Measurements from ENCODE around the gene RNF5. TPM values are rescaled to one million over a fixed set of nuclear protein-coding genes. Genes with fewer than 3 reads are reported as not detected.
"Not testable (repeated sequence)": the region's sequence is repeated elsewhere in the genome, so short reads cannot be mapped to it uniquely, and the experiment has no call there.

The RNF5 gene
- total RNA-seq = 72.6 and 88.0 TPM in 2 replicates

DNA sequence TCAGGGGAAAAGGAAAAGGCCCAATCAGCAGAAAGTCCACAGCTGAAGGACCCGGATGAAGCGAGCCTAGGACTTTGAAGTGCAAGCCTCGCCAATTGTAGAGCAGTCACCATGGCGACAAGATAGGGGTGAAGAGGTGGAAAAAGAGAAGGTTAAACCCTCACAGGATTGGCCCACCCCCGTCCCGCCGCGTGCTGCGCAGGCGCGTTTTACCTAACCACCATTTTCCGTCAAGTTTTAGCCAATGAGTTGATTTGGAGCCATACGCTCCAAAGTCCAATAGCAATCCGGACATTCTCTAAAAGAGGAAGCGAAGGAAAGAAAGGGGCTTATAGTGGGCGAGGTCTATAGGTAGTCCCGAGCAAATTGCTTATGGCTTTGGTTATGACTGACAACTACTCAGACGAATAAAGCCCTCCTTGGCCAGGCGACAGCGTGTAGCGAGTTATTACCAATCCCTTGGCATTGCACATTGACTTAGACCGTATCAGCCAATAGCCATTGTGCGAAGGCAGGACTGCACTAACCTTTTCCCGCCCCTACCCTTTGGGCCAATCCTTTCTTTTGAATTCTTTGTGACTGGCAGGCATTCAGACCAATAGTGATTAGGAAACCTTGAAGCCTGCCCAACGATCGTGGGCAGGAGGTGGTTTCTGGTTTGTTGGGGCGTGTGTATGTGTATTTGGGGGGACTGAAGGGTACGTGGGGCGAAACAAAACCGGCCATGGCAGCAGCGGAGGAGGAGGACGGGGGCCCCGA lies at the start of gene RNF5:
Gene RNF5, plus strand, starts transcription at position 618 of the 759 bp plus-strand sequence. Its CDS starts 107 bp downstream, at position 725.
- peak; percentile 100 for DNase-seq (ENCODE audit: extremely low read depth, low read depth, low spot score)

DNA sequence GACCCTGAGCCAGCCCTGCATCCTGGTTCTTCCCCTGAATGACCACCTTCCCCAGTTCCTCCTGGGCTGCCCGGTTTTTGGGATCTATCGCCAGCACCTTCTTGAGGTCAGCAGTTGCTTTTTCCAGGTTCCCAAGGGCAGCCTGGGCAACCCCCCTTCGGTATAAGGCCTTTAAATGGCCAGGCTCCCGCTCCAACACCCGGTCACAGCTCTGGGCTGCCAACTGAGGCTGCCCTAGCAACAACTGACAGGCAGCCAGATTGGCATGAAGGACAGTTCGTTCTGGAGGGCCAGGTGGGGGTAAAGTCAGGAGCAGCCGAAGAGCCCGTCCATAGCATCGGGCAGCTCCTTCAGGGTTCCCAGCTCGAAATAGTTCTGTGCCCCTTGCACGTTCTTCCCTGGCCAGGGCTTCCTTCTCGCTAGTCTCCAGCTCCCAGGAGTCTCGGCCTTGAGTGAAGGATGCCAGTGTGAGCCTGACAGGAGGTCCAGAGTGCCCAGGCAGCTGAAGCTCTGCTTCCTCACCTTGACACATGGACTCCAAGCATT lies 49.4 kb upstream of the RNF5 start:
- no peak for DNase-seq (ENCODE audit: extremely low read depth, low read depth, low spot score)

DNA sequence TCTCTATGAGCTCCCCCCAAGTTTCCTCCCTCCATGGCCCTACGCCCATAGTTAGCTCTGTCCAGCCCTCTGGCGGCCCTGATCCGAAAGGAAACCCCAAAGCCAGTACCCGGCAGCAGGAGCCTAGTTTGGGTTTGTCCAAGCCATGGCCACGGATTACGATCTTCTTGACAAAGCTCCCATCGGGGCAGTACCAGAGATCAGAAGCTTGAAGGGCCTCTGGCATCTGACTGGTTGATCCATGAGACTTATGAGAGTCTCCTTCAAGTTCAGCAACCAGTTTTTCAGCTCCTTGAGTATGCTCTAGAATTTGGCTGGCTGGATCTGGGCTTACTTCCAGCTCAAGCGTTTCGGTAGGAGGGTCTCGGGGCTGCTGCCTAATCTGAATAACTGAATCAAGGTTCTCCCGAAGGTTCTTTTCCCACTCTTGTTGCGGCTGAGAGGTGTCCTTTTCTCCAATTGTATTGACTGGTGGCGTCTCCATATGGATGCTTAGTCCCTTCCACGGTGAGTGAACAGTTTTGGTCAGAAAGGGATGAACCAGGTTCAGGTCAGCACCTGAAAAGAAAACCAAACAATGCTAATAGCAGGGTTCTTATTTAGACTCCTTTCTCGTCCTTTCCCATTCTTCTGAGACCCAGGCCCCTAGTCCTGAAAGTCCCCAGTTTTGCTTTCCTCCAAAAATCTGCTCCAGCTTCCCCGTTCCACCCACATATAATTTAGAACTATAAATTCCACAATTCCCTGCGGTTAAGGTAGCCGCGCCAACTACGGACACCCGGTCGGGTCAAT lies 48.7 kb upstream of the RNF5 start:
- no peak for DNase-seq (ENCODE audit: extremely low read depth, low read depth, low spot score)

DNA sequence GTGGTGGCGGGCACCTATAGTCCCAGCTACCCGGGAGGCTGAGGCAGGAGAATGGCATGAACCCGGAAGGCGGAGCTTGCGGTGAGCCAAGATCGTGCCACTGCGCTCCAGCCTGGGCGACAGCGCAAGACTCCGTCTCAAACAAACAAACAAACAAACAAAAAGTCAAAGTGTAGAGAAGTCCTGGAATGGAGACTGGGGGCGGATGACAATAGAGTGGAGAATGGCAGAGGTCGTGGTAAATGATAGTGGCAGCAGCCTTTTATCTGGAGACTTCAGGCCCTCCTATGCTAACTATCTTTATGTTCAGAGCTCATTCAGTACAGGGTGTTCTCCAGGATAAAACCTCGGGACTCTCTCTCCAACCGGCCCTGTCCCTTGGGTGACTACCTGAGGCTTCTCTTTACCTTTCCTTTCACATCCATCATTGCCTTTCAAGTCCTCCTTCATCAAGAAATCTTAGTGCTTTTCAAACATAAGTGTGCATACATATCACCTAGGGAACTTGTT lies 46.7 kb upstream of the RNF5 start:
- DNase-seq (ENCODE audit: extremely low read depth, low read depth, low spot score) = no peak

- DNase-seq (ENCODE audit: extremely low read depth, low read depth, low spot score) = no peak
Observed at GRCh38 chr6:32132110-32132509, 46.1 kb upstream of the RNF5 start.

- no peak for DNase-seq (ENCODE audit: extremely low read depth, low read depth, low spot score)
Observed at GRCh38 chr6:32133786-32134185, 44.4 kb upstream of the RNF5 start.

DNA sequence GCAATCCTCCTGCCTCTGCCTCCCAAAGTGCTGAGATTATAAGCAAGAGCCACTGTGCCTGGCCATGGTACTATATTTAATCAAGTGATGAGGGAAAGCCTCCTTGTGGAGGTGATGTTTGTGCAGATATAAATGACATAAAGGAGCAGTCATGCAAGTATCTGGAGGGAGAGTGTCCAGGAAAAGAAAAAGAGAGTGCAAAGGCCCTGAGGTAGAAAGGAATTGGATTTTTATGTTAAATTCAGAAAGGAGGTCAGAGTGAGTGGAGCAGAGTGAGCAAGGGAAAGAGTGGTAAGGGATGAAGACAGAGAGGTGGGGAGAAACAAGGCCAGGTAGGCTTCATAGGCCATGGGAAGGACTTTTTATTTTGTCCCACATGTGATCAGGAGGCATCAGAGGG lies 40.8 kb upstream of the RNF5 start:
- DNase-seq (ENCODE audit: extremely low read depth, low read depth, low spot score) = no peak

DNA sequence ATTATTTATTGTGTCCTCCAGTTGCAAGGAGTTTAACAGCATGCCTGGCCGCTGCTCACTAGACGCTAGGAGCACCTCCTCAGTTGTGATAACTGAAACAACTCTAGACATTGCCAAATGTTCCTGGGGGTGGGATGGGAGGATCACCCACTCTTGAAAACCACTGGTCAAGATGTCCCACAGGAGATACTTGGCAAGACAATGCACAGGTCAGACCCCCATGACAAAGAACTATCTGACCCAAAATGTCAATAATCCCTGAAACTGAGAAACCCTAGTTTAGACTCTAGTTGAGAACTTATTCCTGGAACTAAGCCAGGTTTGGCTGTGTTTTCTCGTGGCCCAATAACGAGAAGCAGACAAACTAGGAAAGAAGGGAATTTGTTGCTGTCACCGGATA lies 38.6 kb upstream of the RNF5 start:
- no peak for DNase-seq (ENCODE audit: extremely low read depth, low read depth, low spot score)

- no peak for DNase-seq (ENCODE audit: extremely low read depth, low read depth, low spot score)
Observed at GRCh38 chr6:32140420-32141046, 37.7 kb upstream of the RNF5 start.

DNA sequence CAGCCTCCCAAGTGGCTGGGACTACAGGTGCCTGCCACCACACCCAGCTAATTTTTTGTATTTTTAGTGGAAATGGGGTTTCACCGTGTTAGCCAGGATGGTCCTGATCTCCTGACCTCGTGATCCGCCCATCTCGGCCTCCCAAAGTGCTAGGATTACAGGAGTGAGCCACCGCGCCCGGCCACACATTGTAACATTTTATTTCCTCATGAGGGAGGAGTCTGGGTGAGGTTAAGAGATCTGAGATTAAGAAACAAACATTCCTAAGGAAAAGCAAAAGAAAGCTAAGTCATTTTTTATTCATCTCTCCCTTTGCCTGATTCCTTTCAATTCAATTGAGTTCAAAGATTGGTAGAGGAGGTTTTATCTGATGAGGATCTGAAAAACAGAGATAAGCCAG lies 34.0 kb upstream of the RNF5 start:
- DNase-seq (ENCODE audit: extremely low read depth, low read depth, low spot score) = not testable (repeated sequence)

- DNase-seq (ENCODE audit: extremely low read depth, low read depth, low spot score) = no peak
Observed at GRCh38 chr6:32146287-32146686, 31.9 kb upstream of the RNF5 start.

- no peak for DNase-seq (ENCODE audit: extremely low read depth, low read depth, low spot score)
Observed at GRCh38 chr6:32146687-32147086, 31.5 kb upstream of the RNF5 start.

DNA sequence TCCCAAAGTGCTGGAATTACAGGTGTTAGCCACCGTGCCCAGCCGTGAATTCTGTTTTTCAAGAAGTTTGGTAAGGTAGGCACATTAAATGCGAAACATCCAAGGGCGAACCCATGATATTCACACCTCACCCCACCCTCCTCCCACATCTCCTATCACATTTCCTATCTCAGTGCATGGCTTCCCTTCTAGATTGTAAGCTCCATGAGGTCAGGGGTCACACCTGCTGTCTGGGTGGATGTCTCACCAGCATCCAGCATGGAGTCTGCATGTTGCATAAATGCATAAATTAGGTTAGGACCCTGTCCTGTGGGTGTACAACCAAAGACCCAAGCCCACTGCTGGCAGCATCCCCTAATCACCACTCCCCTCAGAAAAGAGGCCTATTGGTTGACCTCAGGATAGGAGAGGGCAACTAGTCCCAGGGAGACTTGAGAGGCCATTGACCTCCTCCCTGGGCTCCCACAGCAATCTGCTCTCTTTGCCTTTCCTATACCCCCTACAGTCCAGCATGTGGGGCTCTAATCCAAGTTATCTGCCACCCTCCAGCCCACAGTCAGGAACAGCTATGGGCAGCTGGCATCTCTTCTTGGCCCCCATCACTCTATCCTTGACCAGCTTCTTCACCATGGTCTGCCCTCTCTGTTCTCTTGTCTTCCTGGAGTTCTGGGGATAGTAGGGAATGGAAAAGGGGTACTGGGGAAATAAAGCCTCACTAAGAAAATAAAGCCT lies 30.6 kb upstream of the RNF5 start:
- DNase-seq (ENCODE audit: extremely low read depth, low read depth, low spot score) = no peak

DNA sequence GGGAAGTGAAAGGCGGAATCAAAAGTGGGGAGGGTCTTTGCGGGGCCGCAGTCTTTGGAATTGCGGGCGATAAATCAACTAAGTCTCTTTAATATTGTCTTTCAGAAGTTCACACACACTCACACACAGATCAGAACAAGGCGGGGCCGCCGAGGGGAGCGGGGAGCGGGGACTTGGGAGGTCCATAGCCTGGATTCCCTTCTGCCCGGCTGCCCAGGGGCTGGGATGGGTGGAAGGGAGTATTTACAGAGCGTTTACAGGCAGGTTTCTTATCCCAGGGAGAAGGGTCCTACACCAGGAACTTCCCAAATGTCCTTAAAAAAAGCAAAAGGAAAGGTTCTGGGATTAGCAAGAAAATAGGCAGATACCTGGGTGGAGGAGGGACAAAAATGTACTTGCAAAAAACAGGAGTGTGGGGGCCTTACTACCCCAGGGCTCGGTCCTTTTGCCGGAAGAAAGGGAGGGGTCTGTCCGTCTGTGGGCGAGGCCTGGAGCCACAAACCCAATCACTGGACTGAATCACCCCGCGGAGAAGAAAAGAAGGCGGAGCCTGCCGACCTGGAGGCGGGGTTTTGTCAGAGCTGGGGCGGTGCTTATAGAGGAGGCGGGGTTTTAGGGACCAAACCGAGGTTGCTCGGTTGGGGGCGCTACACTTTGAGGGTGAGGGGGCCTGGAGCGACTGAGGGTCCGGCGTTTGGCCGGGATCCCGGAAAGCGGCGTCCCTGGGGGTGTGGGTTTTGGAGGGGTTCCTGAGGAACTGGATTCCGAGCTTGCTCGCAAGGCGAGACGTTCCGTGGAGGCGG lies 29.7 kb upstream of the RNF5 start:
- DNase-seq (ENCODE audit: extremely low read depth, low read depth, low spot score) = no peak

- DNase-seq (ENCODE audit: extremely low read depth, low read depth, low spot score) = no peak
Observed at GRCh38 chr6:32149092-32149755, 29.0 kb upstream of the RNF5 start.

DNA sequence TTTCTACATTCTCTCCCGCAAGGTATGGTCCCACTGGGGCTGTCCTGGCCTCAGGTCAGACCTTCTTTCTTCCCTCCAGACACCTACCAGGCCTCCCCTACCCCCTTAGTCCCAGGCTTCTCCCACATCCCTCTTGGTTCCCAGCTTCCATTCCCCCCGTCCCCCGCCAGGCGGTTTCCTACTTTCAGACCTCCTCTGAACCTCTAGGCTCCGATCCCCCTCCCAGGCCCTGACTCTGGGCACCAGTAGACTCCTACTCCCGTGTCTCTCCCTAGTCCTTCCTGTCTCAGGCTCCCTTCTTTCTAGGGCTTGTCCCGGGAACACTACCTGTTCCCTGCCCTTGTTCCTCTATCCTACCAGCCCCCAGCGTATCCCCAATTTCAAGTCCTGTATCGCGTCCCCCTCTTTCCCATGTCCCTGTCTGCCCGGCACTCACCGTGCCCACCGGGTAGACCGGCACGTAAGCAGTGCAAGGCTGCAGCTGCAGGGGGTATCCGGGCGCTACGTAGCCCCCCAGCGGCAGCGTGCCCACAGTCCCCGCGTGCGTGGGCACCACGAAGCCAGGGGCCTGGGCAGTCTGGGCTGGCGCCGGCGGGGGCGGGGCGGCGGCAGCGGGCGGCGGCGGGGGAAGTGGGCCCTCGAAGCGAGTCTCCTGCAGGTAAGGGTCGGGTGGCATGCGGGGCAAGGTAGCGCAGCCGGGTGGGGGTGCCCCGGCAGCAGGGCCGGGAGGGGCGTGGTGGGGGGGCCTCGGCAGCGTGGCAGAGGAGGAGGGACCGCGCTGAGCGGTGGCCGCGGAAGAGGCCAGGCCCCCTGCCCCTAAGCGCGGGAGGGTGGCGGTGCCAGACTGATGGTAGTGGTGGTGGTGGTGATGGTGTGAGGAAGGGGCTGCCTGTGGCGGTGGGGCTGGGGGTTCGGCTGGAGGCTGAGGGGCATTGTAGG lies 28.0 kb upstream of the RNF5 start:
- DNase-seq (ENCODE audit: extremely low read depth, low read depth, low spot score) = no peak

- no peak for DNase-seq (ENCODE audit: extremely low read depth, low read depth, low spot score)
Observed at GRCh38 chr6:32151181-32151862, 26.9 kb upstream of the RNF5 start.
